BJ (cell line): ENCODE results near the gene ENO3. TPM values are rescaled to one million over a fixed set of nuclear protein-coding genes. Genes with fewer than 3 reads are reported as not detected.

Source experiments
- CTCF ChIA-PET: fragments of 350-600 bp; formaldehyde crosslinking; extraction: SDS; loops from one replicate; lab custom pipeline; 2021; ENCODE audit warnings: antibody characterized with exemption, inconsistent platforms; lab: Yijun Ruan, JAX
- POLR2A ChIA-PET: fragments of 300-600 bp; sonication (Branson Sonifier 250); formaldehyde crosslinking; extraction: SDS; loops from one replicate; lab custom pipeline; 2021; ENCODE audit warnings: antibody characterized with exemption; lab: Charles Lee
- DNase-seq: peaks from one replicate; pipeline ENCODE4 v3.0.0-alpha.2; 2011; ENCODE audit warnings: low read depth
- H3K27me3 ChIP-seq: 2 replicates; pipeline ENCODE4 v1.6.0; 2011; ENCODE audit warnings: low read length; ENCODE audit not compliant: control insufficient read depth, insufficient read depth
- H3K36me3 ChIP-seq: 2 replicates; pipeline ENCODE4 v1.5.1; 2011; ENCODE audit warnings: low read length; ENCODE audit not compliant: control insufficient read depth, insufficient read depth
- H3K4me3 ChIP-seq: 2 replicates; pipeline ENCODE4 v1.5.1; 2011; ENCODE audit warnings: low read depth, mild to moderate bottlenecking, control low read depth, low read length
- polyA plus RNA-seq: library from polyadenylated mRNA; depleted of rRNA; stranded (reverse); fragments of >200 nt; gene quantifications from 2 replicates; pipeline ENCODE4 v1.2.3, GENCODE V29; 2011
- TF ChIP-seq, protein P1 (sequence below): IDR thresholded peaks from 2 replicates; pipeline ENCODE4 v1.5.1; 2011; ENCODE audit warnings: low read depth, mild to moderate bottlenecking, control low read depth, inconsistent platforms, low read length, moderate library complexity; ENCODE audit not compliant: insufficient read depth

The ENO3 gene
- polyA plus RNA-seq, 1 experiment, result 5.9 TPM

DNA sequence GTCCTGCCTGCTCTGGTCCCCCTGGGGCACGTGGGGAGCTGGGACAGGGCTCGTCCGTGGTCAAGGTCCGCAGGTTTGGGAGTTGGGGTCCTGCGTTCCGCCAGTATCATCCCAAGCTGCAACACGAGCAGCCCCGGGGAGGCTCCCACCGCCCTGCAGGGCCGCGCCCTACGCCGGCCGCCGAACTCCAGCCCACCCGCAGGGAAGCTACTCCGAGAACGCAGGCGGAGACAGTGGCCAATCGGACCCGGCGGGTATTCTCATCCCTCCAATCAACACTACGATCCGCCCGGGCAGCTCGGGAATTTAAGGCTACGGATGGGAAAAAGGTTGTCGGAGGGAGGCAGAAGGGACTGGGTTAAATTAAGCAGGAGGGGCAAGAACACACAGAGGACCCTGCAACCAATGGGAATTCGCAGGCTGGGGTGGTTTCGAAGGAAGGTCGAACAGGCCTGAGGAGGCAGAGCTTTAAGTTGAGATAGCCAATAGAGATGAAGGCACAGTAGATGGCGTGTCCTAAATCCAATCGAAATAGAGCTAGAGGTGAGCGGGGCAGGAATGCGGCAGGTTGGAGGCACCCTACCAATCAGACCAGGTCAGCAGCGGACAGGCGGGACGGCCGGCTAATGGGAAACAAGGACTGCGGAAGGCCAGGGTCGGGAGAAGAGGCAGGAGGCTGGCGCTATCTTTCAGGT is 16.1 kb downstream of the ENO3 start:
- peak; percentile 99 for DNase-seq
- H3K36me3 ChIP-seq, result peaks cover 6% of the 10 kb centered on the region
- H3K4me3 ChIP-seq, result peak overlapping the region; percentile 56
- TF ChIP-seq, protein P1, sequence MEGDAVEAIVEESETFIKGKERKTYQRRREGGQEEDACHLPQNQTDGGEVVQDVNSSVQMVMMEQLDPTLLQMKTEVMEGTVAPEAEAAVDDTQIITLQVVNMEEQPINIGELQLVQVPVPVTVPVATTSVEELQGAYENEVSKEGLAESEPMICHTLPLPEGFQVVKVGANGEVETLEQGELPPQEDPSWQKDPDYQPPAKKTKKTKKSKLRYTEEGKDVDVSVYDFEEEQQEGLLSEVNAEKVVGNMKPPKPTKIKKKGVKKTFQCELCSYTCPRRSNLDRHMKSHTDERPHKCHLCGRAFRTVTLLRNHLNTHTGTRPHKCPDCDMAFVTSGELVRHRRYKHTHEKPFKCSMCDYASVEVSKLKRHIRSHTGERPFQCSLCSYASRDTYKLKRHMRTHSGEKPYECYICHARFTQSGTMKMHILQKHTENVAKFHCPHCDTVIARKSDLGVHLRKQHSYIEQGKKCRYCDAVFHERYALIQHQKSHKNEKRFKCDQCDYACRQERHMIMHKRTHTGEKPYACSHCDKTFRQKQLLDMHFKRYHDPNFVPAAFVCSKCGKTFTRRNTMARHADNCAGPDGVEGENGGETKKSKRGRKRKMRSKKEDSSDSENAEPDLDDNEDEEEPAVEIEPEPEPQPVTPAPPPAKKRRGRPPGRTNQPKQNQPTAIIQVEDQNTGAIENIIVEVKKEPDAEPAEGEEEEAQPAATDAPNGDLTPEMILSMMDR, result no peak
- ChIA-PET POLR2A (interaction anchor here (0.5 to 1.9 kb wide), 7 partner anchors 10 to 33 kb away, joined by 3 to 17 read pairs (median 5); partner anchors contain the start of genes PFN1, RNF167 and SLC25A11), CTCF (interaction anchor here (0.6 to 3.1 kb wide), 10 partner anchors 9 to 95 kb away, joined by 3 to 19 read pairs (median 4); partner anchors contain the start of gene CAMTA2)
- H3K27me3 ChIP-seq, result no peaks in the 10 kb centered on the region

DNA sequence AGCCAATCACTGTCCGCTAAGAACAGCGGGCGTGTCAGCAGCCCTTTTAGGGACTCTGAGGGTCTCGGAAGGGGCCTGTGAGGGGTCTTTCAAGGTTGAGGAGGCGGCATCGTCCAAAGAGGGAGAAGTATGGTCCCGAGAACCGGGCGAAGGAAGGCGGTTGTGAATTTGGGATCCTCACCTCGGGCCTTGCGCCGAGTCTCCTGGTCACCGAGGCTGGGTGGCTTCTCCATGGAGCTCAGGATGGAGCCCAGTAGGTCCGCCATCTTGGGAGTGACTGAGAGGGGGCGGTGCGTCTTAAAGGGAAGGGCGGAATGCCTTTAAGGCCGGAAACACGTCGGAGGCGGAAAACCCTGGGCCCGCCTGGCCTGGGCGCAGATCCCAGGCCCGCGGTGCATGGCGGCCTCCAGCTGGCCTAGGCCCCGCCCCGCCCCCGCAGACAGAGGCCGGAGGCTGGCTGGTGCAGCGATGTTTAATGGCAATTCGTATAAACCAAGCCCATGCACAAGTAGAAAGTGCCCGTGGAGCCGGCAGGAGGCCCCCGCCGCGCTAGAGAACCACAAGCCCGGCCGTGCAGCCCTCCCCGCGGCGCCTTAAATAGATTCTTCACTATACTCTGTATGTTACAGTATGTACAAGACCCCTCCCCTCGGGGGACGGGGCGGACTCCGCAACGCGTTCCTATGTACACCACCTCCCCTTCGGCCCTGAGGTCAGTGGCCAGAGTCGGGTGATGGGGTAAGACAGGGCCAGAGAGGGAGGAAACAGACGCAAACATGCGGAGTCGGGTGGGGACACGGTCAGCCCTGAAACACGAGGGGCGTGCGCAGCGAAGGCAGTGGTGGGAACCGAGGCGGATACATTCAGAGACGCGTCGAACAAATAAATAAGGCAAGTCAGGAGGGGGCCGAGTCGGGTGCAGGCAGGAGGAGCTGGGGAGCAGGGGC is 16.9 kb downstream of the ENO3 start, which contains the start of gene SPAG7:
TSS of gene SPAG7 (minus strand) at position 279 of the 947 bp plus-strand sequence. CDS start at position 266, 13 bp downstream.
- H3K27me3 ChIP-seq, result no peaks in the 10 kb centered on the region
- TF ChIP-seq, protein P1, result peak; percentile 16; the same call in 1 of the 2 replicates
- POLR2A ChIA-PET, result interaction anchor here (0.5 to 1.9 kb wide), 6 partner anchors 11 to 34 kb away, joined by 3 to 17 read pairs (median 7); partner anchors contain the start of genes PFN1, RNF167 and SLC25A11
- peak; percentile 83 for DNase-seq
- H3K4me3 ChIP-seq, result peak within 1 kb of the TSS; percentile 56
- peaks cover 13% of the 10 kb centered on the region for H3K36me3 ChIP-seq
- CTCF ChIA-PET, result interaction anchor here (0.6 to 4.6 kb wide), 9 partner anchors 12 to 59 kb away, joined by 3 to 40 read pairs (median 6); partner anchors contain the start of gene CAMTA2

DNA sequence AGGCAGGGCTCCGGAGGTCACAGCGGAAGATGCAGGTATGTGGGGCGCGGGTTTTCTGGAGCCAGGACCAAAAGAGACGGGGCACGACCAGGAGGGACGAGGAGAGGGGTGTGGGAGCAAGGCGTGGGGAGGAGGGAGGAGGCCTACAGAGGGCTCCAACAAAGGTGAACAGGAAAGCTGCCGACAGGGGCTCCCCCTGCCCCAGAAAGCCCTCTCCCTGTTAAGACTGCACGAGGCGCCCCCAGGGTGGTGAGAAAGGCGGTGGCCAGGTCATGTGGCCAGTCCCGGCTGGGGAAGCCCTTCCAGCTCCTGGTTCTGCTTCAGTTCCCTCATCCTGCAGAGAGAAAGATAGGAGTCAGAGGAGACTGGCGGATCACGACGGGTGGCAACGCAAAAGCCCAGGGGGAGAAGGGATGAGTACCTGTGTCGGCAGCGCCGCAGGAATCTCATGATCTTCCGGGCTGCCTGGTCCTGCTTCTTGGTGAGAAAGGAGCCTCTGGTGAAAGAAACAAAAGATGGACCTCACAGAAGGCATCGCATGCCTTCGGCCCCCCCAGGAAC is 17.6 kb downstream of the ENO3 start:
- CTCF ChIA-PET, result interaction anchor here (0.7 to 4.6 kb wide), 6 partner anchors 12 to 93 kb away, joined by 3 to 40 read pairs (median 5); partner anchors contain the start of genes CAMTA2 and INCA1
- no peak for DNase-seq
- Histone ChIP-seq H3K27me3 (no peaks in the 10 kb centered on the region), H3K4me3 (peak overlapping the region; percentile 56), H3K36me3 (peaks cover 15% of the 10 kb centered on the region)
- POLR2A ChIA-PET, result interaction anchor here (0.5 kb wide), 1 partner anchor 21 kb away, joined by 3 read pairs; no protein-coding TSS in a partner anchor
- TF ChIP-seq, protein P1, result no peak

DNA sequence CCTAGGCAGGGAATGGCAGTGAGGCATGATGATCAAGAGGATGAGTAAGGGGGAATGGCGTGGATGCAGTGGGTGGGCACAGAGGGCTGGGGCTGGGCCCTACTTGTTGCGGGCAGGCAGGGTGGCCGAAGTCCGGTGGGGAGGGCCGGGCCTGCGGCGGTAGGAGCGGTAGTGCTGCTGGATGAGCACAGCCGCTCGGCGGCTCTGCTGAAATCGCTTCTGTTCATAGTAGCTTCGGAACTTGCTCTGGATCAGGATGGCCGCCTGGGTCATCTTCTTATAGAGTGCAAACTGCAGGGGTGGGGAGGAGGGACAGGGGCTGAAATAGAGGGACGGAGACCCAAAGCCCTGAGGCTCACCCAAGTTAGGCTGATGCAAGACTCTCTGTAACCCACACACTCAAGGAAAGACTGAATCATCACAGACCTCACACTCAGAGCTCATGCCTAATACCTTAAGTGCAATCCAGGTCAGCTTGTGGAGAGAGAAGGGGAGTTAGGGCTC is 18.2 kb downstream of the ENO3 start:
- peaks cover 15% of the 10 kb centered on the region for H3K36me3 ChIP-seq
- peak; percentile 83 for DNase-seq
- peak overlapping the region; percentile 56 for H3K4me3 ChIP-seq
- TF ChIP-seq, protein P1, result no peak
- ChIA-PET POLR2A (interaction anchor here (0.5 kb wide), 1 partner anchor 20 kb away, joined by 3 read pairs; no protein-coding TSS in a partner anchor), CTCF (interaction anchor here (0.8 to 4.6 kb wide), 5 partner anchors 11 to 93 kb away, joined by 3 to 40 read pairs (median 6); partner anchors contain the start of genes CAMTA2 and INCA1)
- no peaks in the 10 kb centered on the region for H3K27me3 ChIP-seq
